IMR-90 (cell line): ENCODE results near the gene CDH23. TPM values are rescaled to one million over a fixed set of nuclear protein-coding genes. Genes with fewer than 3 reads are reported as not detected.

Experiments used
- ATAC-seq: fragments of 200-7000 bp; cut with Tn5 transposase; 2 replicates; pipeline ENCODE4 v1.9.1; 2020; ENCODE audit warnings: low read depth, mild to moderate bottlenecking, moderate library complexity
- BruUV-seq: library from RNA; stranded (reverse); fragments of 400-500 nt; replicated peaks from 2 replicates; lab custom pipeline; 2021; lab: Mats Ljungman, UMichigan
- CTCF ChIA-PET: fragments of 300-600 bp; formaldehyde crosslinking; extraction: SDS; loops from one replicate; lab custom pipeline; 2021; ENCODE audit warnings: antibody characterized with exemption; lab: Yijun Ruan, JAX
- POLR2A ChIA-PET: fragments of 300-600 bp; sonication (Branson Sonifier 250); formaldehyde crosslinking; loops from one replicate; lab custom pipeline; 2022; ENCODE audit warnings: antibody characterized with exemption; ENCODE audit not compliant: unreplicated experiment; lab: Charles Lee
- DNase-seq: peaks from one replicate; pipeline ENCODE4 v3.0.0; 2013
- H2AFZ ChIP-seq: replicated peaks from 2 replicates; pipeline ENCODE3; 2013; ENCODE audit warnings: low read length, mild to moderate bottlenecking; ENCODE audit not compliant: poor library complexity
- H2AK5ac ChIP-seq: 2 replicates; pipeline ENCODE4 v1.6.1; 2013; ENCODE audit warnings: low read depth, low read length, inconsistent platforms
- H2AK9ac ChIP-seq: replicated peaks from 2 replicates; pipeline ENCODE3; 2013; ENCODE audit warnings: mild to moderate bottlenecking, low read depth, low read length, moderate library complexity; ENCODE audit not compliant: poor library complexity
- H2BK120ac ChIP-seq: 2 replicates; pipeline ENCODE4 v1.6.1; 2013; ENCODE audit warnings: low read depth, low read length, inconsistent platforms
- H2BK15ac ChIP-seq: 3 replicates; pipeline ENCODE4 v1.6.1; 2013; ENCODE audit warnings: low read depth, low read length, inconsistent platforms
- H2BK20ac ChIP-seq: 2 replicates; pipeline ENCODE4 v1.6.1; 2013; ENCODE audit warnings: low read depth, mild to moderate bottlenecking, inconsistent platforms, low read length, moderate library complexity
- H2BK5ac ChIP-seq: 2 replicates; pipeline ENCODE4 v1.6.1; 2013; ENCODE audit warnings: mild to moderate bottlenecking, low read depth, low read length, inconsistent platforms; ENCODE audit not compliant: poor library complexity, severe bottlenecking
- H3K14ac ChIP-seq: replicated peaks from 2 replicates; pipeline ENCODE4 v1.6.1; 2013; ENCODE audit warnings: low read depth, low read length, inconsistent platforms
- H3K18ac ChIP-seq: 2 replicates; pipeline ENCODE4 v1.6.1; 2013; ENCODE audit warnings: low read depth, low read length, control low read depth
- H3K23ac ChIP-seq: 2 replicates; pipeline ENCODE4 v1.6.1; 2013; ENCODE audit warnings: low read depth, low read length, inconsistent platforms
- H3K27ac ChIP-seq: 2 replicates; pipeline ENCODE4 v1.5.1; 2013; ENCODE audit warnings: mild to moderate bottlenecking, control low read depth, low read length; ENCODE audit not compliant: insufficient read depth
- H3K27me3 ChIP-seq: 2 replicates; pipeline ENCODE4 v1.6.1; 2013; ENCODE audit warnings: low read length; ENCODE audit not compliant: control insufficient read depth, insufficient read depth
- H3K36me3 ChIP-seq: 2 replicates; pipeline ENCODE4 v1.6.1; 2013; ENCODE audit warnings: low read length, mixed read lengths; ENCODE audit not compliant: control insufficient read depth, insufficient read depth
- H3K4ac ChIP-seq: 2 replicates; pipeline ENCODE4 v1.6.1; 2013; ENCODE audit warnings: low read depth, low read length, inconsistent platforms
- H3K4me1 ChIP-seq: 2 replicates; pipeline ENCODE4 v1.6.1; 2013; ENCODE audit warnings: low read length, mixed read lengths; ENCODE audit not compliant: control insufficient read depth, insufficient read depth
- H3K4me2 ChIP-seq: 2 replicates; pipeline ENCODE4 v1.6.1; 2013; ENCODE audit warnings: low read depth, mild to moderate bottlenecking, control low read depth, low read length, moderate library complexity
- H3K4me3 ChIP-seq: 2 replicates; pipeline ENCODE4 v1.5.1; 2013; ENCODE audit warnings: low read depth, mild to moderate bottlenecking, control low read depth, low read length, moderate library complexity; ENCODE audit not compliant: insufficient read depth
- H3K56ac ChIP-seq: 2 replicates; pipeline ENCODE4 v1.6.1; 2013; ENCODE audit warnings: low read length, inconsistent platforms; ENCODE audit not compliant: insufficient read depth; ENCODE audit errors: extremely low read depth
- H3K79me1 ChIP-seq, 2 experiments: 2 replicates each; pipeline ENCODE4 v1.6.1; 2013; ENCODE audit warnings: low read length in 2 of 2, inconsistent platforms in 1 of 2, low read depth in 1 of 2
- H3K9ac ChIP-seq: 2 replicates; pipeline ENCODE4 v1.6.1; 2013; ENCODE audit warnings: low read depth, low read length, control low read depth
- H3K9me1 ChIP-seq: 2 replicates; pipeline ENCODE4 v1.6.1; 2013; ENCODE audit warnings: low read length, inconsistent platforms; ENCODE audit not compliant: insufficient read depth
- H3K9me3 ChIP-seq: 2 replicates; pipeline ENCODE4 v1.6.1; 2013; ENCODE audit warnings: low read length; ENCODE audit not compliant: control insufficient read depth, insufficient read depth
- H4K20me1 ChIP-seq: 2 replicates; pipeline ENCODE4 v1.6.1; 2013; ENCODE audit warnings: low read length, inconsistent platforms; ENCODE audit not compliant: insufficient read depth
- H4K5ac ChIP-seq: 2 replicates; pipeline ENCODE4 v1.6.1; 2013; ENCODE audit warnings: mild to moderate bottlenecking, low read depth, low read length, control low read depth
- H4K8ac ChIP-seq, 2 experiments: 2 replicates each; pipeline ENCODE4 v1.6.1; 2013; ENCODE audit warnings: low read depth in 2 of 2, low read length in 2 of 2, control low read depth in 1 of 2, inconsistent platforms in 1 of 2
- H4K91ac ChIP-seq: 2 replicates; pipeline ENCODE4 v1.6.1; 2013; ENCODE audit warnings: low read depth, low read length, inconsistent platforms; ENCODE audit not compliant: insufficient read depth
- CEBPB ChIP-seq: IDR thresholded peaks from 2 replicates; pipeline ENCODE4 v1.6.1; 2012; ENCODE audit warnings: low read depth, low read length, improper control_type of control experiment
- MXI1 ChIP-seq: IDR thresholded peaks from 2 replicates; pipeline ENCODE4 v1.6.1; 2012; ENCODE audit warnings: low read depth, mild to moderate bottlenecking, low read length, moderate library complexity, borderline replicate concordance
- POLR2A ChIP-seq: IDR thresholded peaks from 2 replicates; pipeline ENCODE4 v1.6.1; 2012; ENCODE audit warnings: mild to moderate bottlenecking, low read depth, low read length
- WGBS, 2 experiments: methylation state at CpG; one replicate each; pipeline versions ENCODE4 v1.1.5 to v1.1.7; 2013; ENCODE audit warnings: missing lambda C conversion rate in 2 of 2; ENCODE audit not compliant: insufficient read length in 1 of 2; ENCODE audit errors: extremely low coverage in 2 of 2; 5-methylcytosine and 5-hydroxymethylcytosine counted together
- dilution Hi-C: fragments of 300-500 bp; cut with HindIII; formaldehyde crosslinking; loops from one replicate; pipeline ENCODE4 v1.14.3; 2018; ENCODE audit warnings: low sequenced_read_pairs; ENCODE audit not compliant: unreplicated experiment
- in situ Hi-C: fragments of 300-500 bp; cut with MboI; formaldehyde crosslinking; loops from 3 replicates; pipeline ENCODE4 v1.14.3; 2019; ENCODE audit warnings: low sequenced_read_pairs, inconsistent platforms, mixed read lengths
- intact Hi-C: fragments of 100-400 bp; cut with micrococcal nuclease; formaldehyde crosslinking; loops from 2 replicates; pipeline ENCODE4 v1.10.0; 2022
- polyA plus RNA-seq, 3 experiments: library from polyadenylated mRNA; depleted of rRNA; stranded (reverse); fragments of >200 nt; gene quantifications; 2 replicates each; pipeline ENCODE4 v1.2.3, GENCODE V29; 2012; ENCODE audit warnings: low replicate concordance in 1 of 3
- total RNA-seq: library from RNA; depleted of rRNA; stranded (reverse); fragments of >200 nt; gene quantifications from 2 replicates; pipeline ENCODE4 v1.2.3, GENCODE V29; 2012

The CDH23 gene
- total and polyA plus RNA-seq, 2 of the 4 experiments (the other 2 are of a cell fraction), result under 0.01 to 0.03 TPM

- H3K18ac ChIP-seq, result no peak overlapping the region
- no peaks in the 10 kb centered on the region for H3K9me1 ChIP-seq
- no peak overlapping the region for H2BK5ac ChIP-seq
- no peak overlapping the region for H3K9ac ChIP-seq
- H2AK9ac ChIP-seq, result no peak overlapping the region
- H2BK15ac ChIP-seq, result no peak overlapping the region
- H3K56ac ChIP-seq, result no peak overlapping the region
- no peak overlapping the region for H3K4me2 ChIP-seq
- no peak overlapping the region for H4K8ac ChIP-seq
- no peak overlapping the region for H2BK20ac ChIP-seq
- ChIA-PET CTCF (no interaction called here), POLR2A (no interaction called here)
- H2AK5ac ChIP-seq, result no peak overlapping the region
- H3K4me3 ChIP-seq, result no peak overlapping the region
- H3K4me1 ChIP-seq, result no peaks in the 10 kb centered on the region; the same call in 1 of the 2 replicates
- intact Hi-C loops, result no loop called here
- no peak for ATAC-seq
- no peak overlapping the region for H4K5ac ChIP-seq
- in situ Hi-C loops, result no loop called here
- H3K23ac ChIP-seq, result no peak overlapping the region
- no peak for DNase-seq
- no peak for TF ChIP-seq MXI1
- no peak for TF ChIP-seq CEBPB
- no peak for TF ChIP-seq POLR2A
- H4K20me1 ChIP-seq, result no peaks in the 10 kb centered on the region
- H4K91ac ChIP-seq, result no peak overlapping the region
- H2AFZ ChIP-seq, result no peak overlapping the region
- WGBS, 2 experiments, result 80% methylated on average over 1 of the region's 7 CpGs; no CpG with 5 or more reads in 1 of the 2 experiments
- no peak overlapping the region for H2BK120ac ChIP-seq
- no peak overlapping the region for H3K14ac ChIP-seq
- no peaks in the 10 kb centered on the region for H3K36me3 ChIP-seq
- peaks cover 66% of the 10 kb centered on the region for H3K27me3 ChIP-seq
- dilution Hi-C loops, result no loop called here
- H3K9me3 ChIP-seq, result no peaks in the 10 kb centered on the region
- H3K27ac ChIP-seq, result no peak overlapping the region
- H3K4ac ChIP-seq, result no peak overlapping the region
- no TSS peak for BruUV-seq
- H3K79me1 ChIP-seq, result no peaks in the 10 kb centered on the region
Measured at GRCh38 chr10:71402005-71402404, 5.3 kb downstream of the CDH23 start.
